GM23338 (cell line): ENCODE results near the gene URAD.

Experiments used
- CREB1 ChIP-seq: fragments of 250-450 bp; sonication (Bioruptor Pico); IDR thresholded peaks from 2 replicates; pipeline ENCODE4 v1.5.0; 2020; ENCODE audit warnings: low read depth, mild to moderate bottlenecking, moderate library complexity
- EZH2 ChIP-seq: fragments of 200-600 bp; sonication (generic); IDR thresholded peaks from one replicate; pipeline ENCODE4 v1.8.0; 2017; ENCODE audit warnings: antibody characterized with exemption, mild to moderate bottlenecking, low read depth; ENCODE audit not compliant: unreplicated experiment
- EZH2phosphoT487 ChIP-seq: fragments of 200-600 bp; sonication (generic); IDR thresholded peaks from one replicate; pipeline ENCODE4 v1.8.1; 2018; ENCODE audit warnings: antibody characterized with exemption; ENCODE audit not compliant: unreplicated experiment
- POLR2AphosphoS5 ChIP-seq: IDR thresholded peaks from 2 replicates; pipeline ENCODE4 v1.6.1; 2016; ENCODE audit warnings: antibody characterized with exemption, low read depth
- STAT1 ChIP-seq: IDR thresholded peaks from one replicate; pipeline ENCODE4 v1.6.1; 2016; ENCODE audit warnings: antibody characterized with exemption; ENCODE audit not compliant: unreplicated experiment
- ZNF331 ChIP-seq: fragments of 250-450 bp; sonication (Bioruptor Pico); IDR thresholded peaks from 2 replicates; pipeline ENCODE4 v1.5.0; 2020; ENCODE audit warnings: low read depth, mild to moderate bottlenecking, moderate library complexity
- TF ChIP-seq, protein P1 (sequence below), 2 experiments: fragments of 200-600 bp in 1 of 2; sonication (generic) in 1 of 2; conservative IDR thresholded peaks; 2 replicates each; pipeline versions ENCODE4 v1.5.1 to v1.6.1; 2016 to 2017; ENCODE audit warnings: antibody characterized with exemption in 2 of 2, low read depth in 2 of 2, mild to moderate bottlenecking in 2 of 2, moderate library complexity in 1 of 2
- TF ChIP-seq, protein P2 (sequence below): IDR thresholded peaks from one replicate; pipeline ENCODE4 v1.6.1; 2018; ENCODE audit warnings: antibody characterized with exemption; ENCODE audit not compliant: unreplicated experiment

DNA sequence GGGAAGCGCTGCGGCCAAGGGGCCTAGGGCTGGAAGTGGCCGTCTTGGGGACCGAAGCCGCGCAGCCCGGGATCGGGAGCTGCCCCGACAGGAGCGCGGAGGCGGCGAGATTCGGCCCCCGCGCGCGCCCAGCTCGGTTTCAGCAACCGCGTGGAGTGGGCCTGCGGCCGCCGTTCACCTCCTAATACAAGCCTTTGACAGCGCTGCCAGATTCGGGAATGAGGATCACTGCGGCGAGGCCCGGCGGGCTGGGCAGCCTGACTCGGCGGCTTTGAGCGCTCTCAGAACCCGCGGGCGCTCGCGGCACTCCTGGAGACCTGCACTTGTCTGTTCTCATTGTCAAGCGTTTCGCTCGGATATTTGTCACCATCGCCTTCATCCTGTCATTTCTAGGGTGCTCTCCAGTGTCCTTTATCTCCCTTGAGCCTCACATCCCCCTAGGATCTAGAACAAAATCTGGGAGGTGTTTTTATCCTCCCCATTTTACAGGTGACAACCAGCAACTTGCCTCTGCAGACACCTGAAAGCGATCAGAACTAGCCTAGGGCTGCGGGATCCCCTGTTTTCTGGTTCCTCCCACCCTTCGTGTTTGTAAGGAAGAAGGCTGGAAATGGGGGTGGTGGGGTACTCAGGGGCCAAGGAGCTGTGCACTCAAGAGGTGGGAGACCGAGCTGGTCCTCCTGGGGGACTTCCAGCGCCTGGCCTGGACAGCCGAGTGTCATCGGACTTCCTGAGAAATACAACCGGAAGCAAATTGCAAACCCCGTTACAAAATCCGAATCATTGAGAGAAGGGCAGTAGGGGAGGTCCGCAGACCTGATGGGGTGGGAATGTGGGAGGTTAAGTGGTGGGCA, 17.9 kb downstream of the URAD start:
- TF ChIP-seq, protein P1, sequence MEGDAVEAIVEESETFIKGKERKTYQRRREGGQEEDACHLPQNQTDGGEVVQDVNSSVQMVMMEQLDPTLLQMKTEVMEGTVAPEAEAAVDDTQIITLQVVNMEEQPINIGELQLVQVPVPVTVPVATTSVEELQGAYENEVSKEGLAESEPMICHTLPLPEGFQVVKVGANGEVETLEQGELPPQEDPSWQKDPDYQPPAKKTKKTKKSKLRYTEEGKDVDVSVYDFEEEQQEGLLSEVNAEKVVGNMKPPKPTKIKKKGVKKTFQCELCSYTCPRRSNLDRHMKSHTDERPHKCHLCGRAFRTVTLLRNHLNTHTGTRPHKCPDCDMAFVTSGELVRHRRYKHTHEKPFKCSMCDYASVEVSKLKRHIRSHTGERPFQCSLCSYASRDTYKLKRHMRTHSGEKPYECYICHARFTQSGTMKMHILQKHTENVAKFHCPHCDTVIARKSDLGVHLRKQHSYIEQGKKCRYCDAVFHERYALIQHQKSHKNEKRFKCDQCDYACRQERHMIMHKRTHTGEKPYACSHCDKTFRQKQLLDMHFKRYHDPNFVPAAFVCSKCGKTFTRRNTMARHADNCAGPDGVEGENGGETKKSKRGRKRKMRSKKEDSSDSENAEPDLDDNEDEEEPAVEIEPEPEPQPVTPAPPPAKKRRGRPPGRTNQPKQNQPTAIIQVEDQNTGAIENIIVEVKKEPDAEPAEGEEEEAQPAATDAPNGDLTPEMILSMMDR (conservative IDR thresholded peaks at IDR 0.05; ENCODE audit: low read depth in 2 of 2): no peak
- no peak for TF ChIP-seq POLR2AphosphoS5
- peak; percentile 66 for TF ChIP-seq EZH2
- TF ChIP-seq EZH2phosphoT487: peak; percentile 92
- TF ChIP-seq, protein P2, sequence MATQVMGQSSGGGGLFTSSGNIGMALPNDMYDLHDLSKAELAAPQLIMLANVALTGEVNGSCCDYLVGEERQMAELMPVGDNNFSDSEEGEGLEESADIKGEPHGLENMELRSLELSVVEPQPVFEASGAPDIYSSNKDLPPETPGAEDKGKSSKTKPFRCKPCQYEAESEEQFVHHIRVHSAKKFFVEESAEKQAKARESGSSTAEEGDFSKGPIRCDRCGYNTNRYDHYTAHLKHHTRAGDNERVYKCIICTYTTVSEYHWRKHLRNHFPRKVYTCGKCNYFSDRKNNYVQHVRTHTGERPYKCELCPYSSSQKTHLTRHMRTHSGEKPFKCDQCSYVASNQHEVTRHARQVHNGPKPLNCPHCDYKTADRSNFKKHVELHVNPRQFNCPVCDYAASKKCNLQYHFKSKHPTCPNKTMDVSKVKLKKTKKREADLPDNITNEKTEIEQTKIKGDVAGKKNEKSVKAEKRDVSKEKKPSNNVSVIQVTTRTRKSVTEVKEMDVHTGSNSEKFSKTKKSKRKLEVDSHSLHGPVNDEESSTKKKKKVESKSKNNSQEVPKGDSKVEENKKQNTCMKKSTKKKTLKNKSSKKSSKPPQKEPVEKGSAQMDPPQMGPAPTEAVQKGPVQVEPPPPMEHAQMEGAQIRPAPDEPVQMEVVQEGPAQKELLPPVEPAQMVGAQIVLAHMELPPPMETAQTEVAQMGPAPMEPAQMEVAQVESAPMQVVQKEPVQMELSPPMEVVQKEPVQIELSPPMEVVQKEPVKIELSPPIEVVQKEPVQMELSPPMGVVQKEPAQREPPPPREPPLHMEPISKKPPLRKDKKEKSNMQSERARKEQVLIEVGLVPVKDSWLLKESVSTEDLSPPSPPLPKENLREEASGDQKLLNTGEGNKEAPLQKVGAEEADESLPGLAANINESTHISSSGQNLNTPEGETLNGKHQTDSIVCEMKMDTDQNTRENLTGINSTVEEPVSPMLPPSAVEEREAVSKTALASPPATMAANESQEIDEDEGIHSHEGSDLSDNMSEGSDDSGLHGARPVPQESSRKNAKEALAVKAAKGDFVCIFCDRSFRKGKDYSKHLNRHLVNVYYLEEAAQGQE: no peak
- TF ChIP-seq ZNF331 (CRISPR knock-in tag): no peak
- no peak for TF ChIP-seq CREB1 (CRISPR knock-in tag)
- no peak for TF ChIP-seq STAT1
